OCI-LY3 (cell line): ENCODE results near the gene MAP4.

Experiments
- CTCF ChIP-seq: fragments of 200-600, 300-600 bp; sonication (generic); IDR thresholded peaks from 2 replicates; pipeline ENCODE4 v1.5.1; 2014; ENCODE audit warnings: antibody characterized with exemption, low read length, low read depth
- EZH2phosphoT487 ChIP-seq: fragments of 200-600 bp; shearing (Covaris generic); IDR thresholded peaks from 2 replicates; pipeline ENCODE4 v1.6.1; 2018; ENCODE audit warnings: antibody characterized with exemption, mixed run types, low read depth

- TF ChIP-seq CTCF = no peak
- TF ChIP-seq EZH2phosphoT487 = no peak
Observed at GRCh38 chr3:47838503-47838902, 177.7 kb downstream of the MAP4 start.
